HUES64 (cell line): ENCODE measurements around the gene SUCLG2.

ENCODE experiments used
- H3K27ac ChIP-seq: 2 replicates; pipeline ENCODE4 v1.7.0; 2013; ENCODE audit warnings: low read depth, low read length, inconsistent platforms
- H3K27me3 ChIP-seq: 2 replicates; pipeline ENCODE4 v1.6.1; 2013; ENCODE audit warnings: mild to moderate bottlenecking, low read length; ENCODE audit not compliant: insufficient read depth
- H3K36me3 ChIP-seq: 2 replicates; pipeline ENCODE4 v1.6.1; 2013; ENCODE audit warnings: mild to moderate bottlenecking, low read length; ENCODE audit not compliant: insufficient read depth
- H3K4me1 ChIP-seq: 2 replicates; pipeline ENCODE4 v1.6.1; 2013; ENCODE audit warnings: mild to moderate bottlenecking, low read length, moderate library complexity; ENCODE audit not compliant: insufficient read depth
- H3K4me3 ChIP-seq: 2 replicates; pipeline ENCODE4 v1.5.1; 2013; ENCODE audit warnings: mild to moderate bottlenecking, low read length, moderate library complexity
- H3K9ac ChIP-seq: 2 replicates; pipeline ENCODE4 v1.6.1; 2013; ENCODE audit warnings: mild to moderate bottlenecking, low read depth, low read length
- H3K9me3 ChIP-seq: 2 replicates; pipeline ENCODE4 v1.6.1; 2013; ENCODE audit warnings: low read depth, low read length; ENCODE audit not compliant: insufficient read depth
- WGBS: fragments of 150-250, 120-280 bp; methylation state at CpG from one replicate; pipeline ENCODE4 v1.1.7; 2013; ENCODE audit warnings: missing lambda C conversion rate; 5-methylcytosine and 5-hydroxymethylcytosine counted together

The SUCLG2 gene

GRCh38 chr3:67361323-67361722 is 293.1 kb downstream of the SUCLG2 start:
- Histone ChIP-seq H3K36me3 (no peaks in the 10 kb centered on the region), H3K4me1 (peaks cover 17% of the 10 kb centered on the region; the same call in 1 of the 2 replicates), H3K27ac (no peak overlapping the region), H3K9ac (no peak overlapping the region), H3K4me3 (no peak overlapping the region), H3K9me3 (no peaks in the 10 kb centered on the region), H3K27me3 (no peaks in the 10 kb centered on the region)
- 93% methylated on average over 4 of the region's 5 CpGs for WGBS

- Histone ChIP-seq H3K27me3 (no peaks in the 10 kb centered on the region), H3K4me1 (peaks cover 19% of the 10 kb centered on the region; the same call in 1 of the 2 replicates), H3K9ac (no peak overlapping the region), H3K36me3 (no peaks in the 10 kb centered on the region), H3K4me3 (no peak overlapping the region), H3K27ac (no peak overlapping the region), H3K9me3 (no peaks in the 10 kb centered on the region)
- 25% methylated on average over 5 of the region's 5 CpGs for WGBS
Observed at GRCh38 chr3:67357610-67358458, 296.6 kb downstream of the SUCLG2 start.

- H3K9ac ChIP-seq = no peak overlapping the region
- no peak overlapping the region for H3K27ac ChIP-seq
- H3K4me1 ChIP-seq = 0 out of 2 replicates have a peak, but pooled peaks cover 6% of the 10 kb centered on the region
- no peaks in the 10 kb centered on the region for H3K9me3 ChIP-seq
- H3K36me3 ChIP-seq = no peaks in the 10 kb centered on the region
- H3K4me3 ChIP-seq = no peak overlapping the region
- no peaks in the 10 kb centered on the region for H3K27me3 ChIP-seq
Observed at GRCh38 chr3:67349551-67350174, 304.7 kb downstream of the SUCLG2 start.

DNA sequence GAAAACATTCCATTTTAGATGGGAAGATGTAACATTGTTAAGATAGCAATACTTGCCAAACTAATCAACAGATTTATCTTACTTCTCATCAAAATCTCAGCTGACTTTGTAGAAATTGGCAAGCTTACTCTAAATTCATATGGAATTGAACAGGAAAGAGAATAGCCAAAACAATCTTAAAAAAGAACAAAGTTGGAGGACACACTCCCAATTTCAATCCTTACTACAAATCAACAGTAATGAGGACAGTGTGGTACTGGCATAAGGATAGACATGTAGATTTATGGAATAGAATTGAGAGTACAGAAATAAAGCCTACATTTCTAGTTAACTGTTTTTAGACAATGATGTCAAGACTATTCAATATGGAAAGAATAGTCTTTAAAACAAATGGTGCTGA is 308.3 kb downstream of the SUCLG2 start:
- Histone ChIP-seq H3K9me3 (no peaks in the 10 kb centered on the region), H3K9ac (no peak overlapping the region), H3K4me3 (no peak overlapping the region), H3K27ac (no peak overlapping the region), H3K4me1 (no peaks in the 10 kb centered on the region), H3K36me3 (no peaks in the 10 kb centered on the region), H3K27me3 (no peaks in the 10 kb centered on the region)

DNA sequence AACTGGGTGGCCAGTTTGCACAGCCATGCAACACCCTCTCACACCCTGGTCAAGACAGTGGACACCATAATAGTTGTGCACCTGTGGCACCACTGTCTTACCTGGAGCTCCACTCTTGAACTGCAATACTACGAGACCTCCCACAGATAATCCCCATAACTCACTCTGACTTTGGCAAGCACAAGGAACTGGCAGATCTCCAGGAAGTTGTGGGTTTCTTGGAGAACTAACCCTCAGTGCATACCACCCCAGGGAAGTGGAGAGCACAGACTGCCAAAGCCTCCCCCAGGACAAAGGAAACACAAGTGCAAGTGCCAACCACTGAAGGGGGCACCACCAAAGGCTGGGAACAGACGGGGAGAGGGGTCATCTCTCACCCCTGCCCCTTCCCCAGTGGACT is 318.6 kb downstream of the SUCLG2 start:
- Histone ChIP-seq H3K36me3 (no peaks in the 10 kb centered on the region), H3K9me3 (0 out of 2 replicates have a peak, but pooled peaks cover 10% of the 10 kb centered on the region), H3K27ac (no peak overlapping the region), H3K27me3 (no peaks in the 10 kb centered on the region), H3K4me3 (no peak overlapping the region), H3K9ac (no peak overlapping the region), H3K4me1 (no peaks in the 10 kb centered on the region)
- 100% methylated on average over 1 of the region's 2 CpGs for WGBS

GRCh38 chr3:67334588-67334987 is 319.8 kb downstream of the SUCLG2 start:
- H3K27ac ChIP-seq = no peak overlapping the region
- H3K9ac ChIP-seq = no peak overlapping the region
- no peaks in the 10 kb centered on the region for H3K4me1 ChIP-seq
- H3K9me3 ChIP-seq = 0 out of 2 replicates have a peak, but pooled peaks cover 4% of the 10 kb centered on the region
- H3K36me3 ChIP-seq = no peaks in the 10 kb centered on the region
- no peaks in the 10 kb centered on the region for H3K27me3 ChIP-seq
- H3K4me3 ChIP-seq = no peak overlapping the region

GRCh38 chr3:67329358-67329757 is 325.1 kb downstream of the SUCLG2 start:
- no peaks in the 10 kb centered on the region for H3K27me3 ChIP-seq
- no peak overlapping the region for H3K4me3 ChIP-seq
- no peak overlapping the region for H3K27ac ChIP-seq
- H3K36me3 ChIP-seq = no peaks in the 10 kb centered on the region
- no peak overlapping the region for H3K9ac ChIP-seq
- 92% methylated on average over 2 of the region's 2 CpGs for WGBS
- H3K4me1 ChIP-seq = no peaks in the 10 kb centered on the region
- H3K9me3 ChIP-seq = no peaks in the 10 kb centered on the region

DNA sequence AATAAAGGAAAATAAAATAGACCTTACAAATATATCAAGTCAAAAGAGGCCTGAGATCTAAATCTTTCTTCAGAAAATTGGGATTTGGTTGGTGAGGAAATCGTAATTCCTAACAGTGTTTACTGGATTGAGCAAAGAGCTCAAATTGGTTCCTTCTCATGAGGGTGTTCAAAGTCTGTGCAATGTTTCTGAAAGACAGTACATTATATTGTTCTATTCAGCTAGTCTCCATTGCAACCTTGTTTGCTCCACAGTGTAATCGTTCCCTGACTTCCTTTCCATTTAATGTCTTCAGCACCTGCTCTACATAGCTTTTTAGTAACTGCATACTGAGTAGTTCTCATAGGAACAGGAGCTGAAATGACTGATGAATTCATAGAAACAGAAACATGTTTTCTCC is 326.8 kb downstream of the SUCLG2 start:
- Histone ChIP-seq H3K9me3 (no peaks in the 10 kb centered on the region), H3K36me3 (no peaks in the 10 kb centered on the region), H3K4me3 (no peak overlapping the region), H3K9ac (no peak overlapping the region), H3K27me3 (no peaks in the 10 kb centered on the region), H3K27ac (no peak overlapping the region), H3K4me1 (no peaks in the 10 kb centered on the region)
- WGBS = 95% methylated on average over 2 of the region's 2 CpGs

- H3K4me1 ChIP-seq = no peaks in the 10 kb centered on the region
- no peak overlapping the region for H3K27ac ChIP-seq
- H3K36me3 ChIP-seq = no peaks in the 10 kb centered on the region
- 93% methylated on average over 6 of the region's 6 CpGs for WGBS
- H3K9me3 ChIP-seq = no peaks in the 10 kb centered on the region
- H3K4me3 ChIP-seq = no peak overlapping the region
- no peak overlapping the region for H3K9ac ChIP-seq
- H3K27me3 ChIP-seq = no peaks in the 10 kb centered on the region
Observed at GRCh38 chr3:67325231-67325630, 329.2 kb downstream of the SUCLG2 start.
